Lower leg skin (tissue), 4 donors: ENCODE results near the gene SKAP1. TPM values are rescaled to one million over a fixed set of nuclear protein-coding genes. Genes with fewer than 3 reads are reported as not detected.

Source experiments
- DNase-seq, 2 donors: peaks; one replicate each; pipeline ENCODE4 v3.0.0-alpha.2; 2019; ENCODE audit warnings: low spot score in 2 of 2
- H3K4me3 ChIP-seq: fragments of 200-600 bp; sonication (generic); 2 replicates; pipeline ENCODE4 v1.5.1; 2017; ENCODE audit warnings: mild to moderate bottlenecking, low read depth; ENCODE audit not compliant: poor library complexity, severe bottlenecking
- POLR2A ChIP-seq, 2 donors: fragments of 450-650 bp; IDR thresholded peaks; one replicate each; pipeline ENCODE4 v1.6.1; 2016 to 2017; ENCODE audit warnings: antibody characterized with exemption in 2 of 2, mild to moderate bottlenecking in 1 of 2, moderate library complexity in 1 of 2
- WGBS, 2 donors: methylation state at CpG; one replicate each; pipeline ENCODE4 v1.1.5; 2018; 5-methylcytosine and 5-hydroxymethylcytosine counted together
- intact Hi-C: fragments of 100-400 bp; cut with DNase I; formaldehyde crosslinking; loops from one replicate; pipeline ENCODE4 v1.15.0; 2023; ENCODE audit warnings: low total_unique reads
- total RNA-seq, 4 donors: library from RNA; depleted of rRNA; stranded (reverse); fragments of >200 nt; gene quantifications; one replicate each; pipeline ENCODE4 v1.1.0, GENCODE V29; 2016
- TF ChIP-seq, protein P1 (sequence below), 3 donors: fragments of 450-650 bp; IDR thresholded peaks; one replicate each; pipeline ENCODE4 v1.5.1; 2016; ENCODE audit warnings: antibody characterized with exemption in 3 of 3, mild to moderate bottlenecking in 3 of 3, moderate library complexity in 2 of 3

Gene SKAP1
- total RNA-seq, 4 donors from 2014 or later = 0.99 to 1.2 TPM; not detected in 2

DNA sequence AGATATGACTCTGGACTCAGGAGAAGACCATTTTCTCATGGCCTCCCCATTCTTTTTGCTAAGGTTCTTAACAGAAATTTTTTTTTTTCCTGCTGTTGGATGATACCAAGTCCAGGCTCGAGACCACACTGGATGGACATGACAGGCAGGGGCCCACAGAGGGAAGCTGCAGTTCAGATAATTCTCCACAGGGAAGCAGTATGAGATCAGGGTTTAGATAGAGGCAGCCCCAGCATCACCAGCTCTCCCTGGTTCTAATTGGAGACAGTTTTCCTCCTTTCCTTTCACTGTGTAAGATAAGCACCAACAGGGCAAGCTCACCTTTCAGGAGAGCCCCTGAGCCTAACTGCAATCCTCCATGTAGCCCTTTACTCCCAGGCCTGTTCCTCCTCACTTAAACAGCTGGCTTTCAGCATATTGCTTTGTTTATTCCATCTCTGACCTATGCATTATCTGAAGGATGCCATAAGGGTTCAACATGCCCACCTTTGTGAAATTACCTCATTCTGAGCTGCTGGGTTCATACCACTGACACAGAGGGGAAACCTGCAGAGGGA, 214.4 kb downstream of the SKAP1 start:
- no peak for DNase-seq
- intact Hi-C loops = no loop called here
- 21% methylated on average over 1 of the region's 1 CpG for WGBS, 2 donors
- H3K4me3 ChIP-seq = no peak overlapping the region
- TF ChIP-seq, protein P1, sequence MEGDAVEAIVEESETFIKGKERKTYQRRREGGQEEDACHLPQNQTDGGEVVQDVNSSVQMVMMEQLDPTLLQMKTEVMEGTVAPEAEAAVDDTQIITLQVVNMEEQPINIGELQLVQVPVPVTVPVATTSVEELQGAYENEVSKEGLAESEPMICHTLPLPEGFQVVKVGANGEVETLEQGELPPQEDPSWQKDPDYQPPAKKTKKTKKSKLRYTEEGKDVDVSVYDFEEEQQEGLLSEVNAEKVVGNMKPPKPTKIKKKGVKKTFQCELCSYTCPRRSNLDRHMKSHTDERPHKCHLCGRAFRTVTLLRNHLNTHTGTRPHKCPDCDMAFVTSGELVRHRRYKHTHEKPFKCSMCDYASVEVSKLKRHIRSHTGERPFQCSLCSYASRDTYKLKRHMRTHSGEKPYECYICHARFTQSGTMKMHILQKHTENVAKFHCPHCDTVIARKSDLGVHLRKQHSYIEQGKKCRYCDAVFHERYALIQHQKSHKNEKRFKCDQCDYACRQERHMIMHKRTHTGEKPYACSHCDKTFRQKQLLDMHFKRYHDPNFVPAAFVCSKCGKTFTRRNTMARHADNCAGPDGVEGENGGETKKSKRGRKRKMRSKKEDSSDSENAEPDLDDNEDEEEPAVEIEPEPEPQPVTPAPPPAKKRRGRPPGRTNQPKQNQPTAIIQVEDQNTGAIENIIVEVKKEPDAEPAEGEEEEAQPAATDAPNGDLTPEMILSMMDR (IDR thresholded peaks at IDR 0.05) = no peak
- TF ChIP-seq POLR2A (IDR thresholded peaks at IDR 0.05) = no peak

DNA sequence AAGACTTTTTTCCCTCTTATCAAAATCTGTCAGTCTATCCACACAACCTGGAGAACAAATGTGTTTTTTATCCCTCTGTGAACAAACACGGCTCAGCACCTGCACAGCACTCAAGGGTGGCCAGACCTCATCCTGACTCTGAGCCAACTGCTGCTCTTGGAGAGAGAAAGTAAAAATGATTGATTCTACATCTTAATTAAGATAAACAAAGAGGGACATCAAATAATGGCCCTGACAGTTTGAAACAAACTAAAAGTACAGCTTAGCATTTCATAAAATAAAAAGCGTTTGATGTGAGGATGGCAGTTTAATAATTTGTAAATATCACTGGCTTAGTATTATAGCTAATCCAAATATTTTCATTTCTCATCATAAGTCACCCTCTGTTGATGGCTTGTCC, 216.2 kb downstream of the SKAP1 start:
- intact Hi-C loops = no loop called here
- TF ChIP-seq, protein P1 (IDR thresholded peaks at IDR 0.05) = no peak
- TF ChIP-seq POLR2A (IDR thresholded peaks at IDR 0.05) = no peak
- WGBS, 2 donors = 79 to 86% methylated on average over 2 of the region's 2 CpGs
- no peak for DNase-seq
- no peak overlapping the region for H3K4me3 ChIP-seq

DNA sequence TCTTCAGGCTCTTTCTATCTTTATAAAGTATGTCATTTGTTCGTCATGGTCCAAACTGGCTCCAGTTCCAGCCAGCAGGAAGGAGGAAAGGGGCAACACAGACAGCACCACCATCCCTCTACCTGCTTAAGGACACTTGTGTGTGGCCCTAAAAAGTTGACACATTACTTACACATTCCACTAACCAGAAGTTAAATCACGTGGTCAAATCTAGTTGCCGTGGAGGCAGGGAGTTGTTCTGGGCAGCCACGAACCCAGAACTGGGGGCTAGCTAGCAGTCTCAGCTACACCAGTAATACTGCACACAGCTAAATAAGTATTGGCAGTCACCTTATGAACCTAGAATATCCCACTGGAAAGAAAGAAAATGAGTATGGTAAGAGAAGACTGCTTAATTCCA, 218.2 kb downstream of the SKAP1 start:
- intact Hi-C loops = no loop called here
- H3K4me3 ChIP-seq = no peak overlapping the region
- TF ChIP-seq POLR2A (IDR thresholded peaks at IDR 0.05) = no peak
- TF ChIP-seq, protein P1 (IDR thresholded peaks at IDR 0.05) = no peak
- DNase-seq = no peak
- 84% methylated on average over 4 of the region's 4 CpGs for WGBS, 2 donors

DNA sequence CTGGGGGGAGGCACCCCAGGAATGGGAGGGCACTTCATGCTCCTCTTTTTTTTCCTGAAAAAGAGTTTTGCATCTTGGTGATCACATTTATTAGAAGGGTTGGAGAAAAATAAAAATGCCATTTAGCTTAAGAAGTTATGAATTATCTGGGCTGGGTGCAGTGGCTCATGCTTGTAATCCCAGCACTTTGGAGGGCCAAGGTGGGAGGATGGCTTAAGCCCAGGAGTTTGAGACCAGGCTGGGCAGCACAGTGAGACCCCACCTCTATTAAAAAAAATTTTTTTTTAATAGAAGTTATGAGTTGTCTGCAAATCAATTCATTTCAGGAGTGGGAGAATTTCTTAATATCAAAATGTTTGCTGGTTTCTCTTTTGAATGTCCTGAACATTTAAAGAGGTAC, 219.0 kb downstream of the SKAP1 start:
- intact Hi-C loops = no loop called here
- H3K4me3 ChIP-seq = no peak overlapping the region
- no peak for DNase-seq
- TF ChIP-seq, protein P1 (IDR thresholded peaks at IDR 0.05) = no peak
- TF ChIP-seq POLR2A (IDR thresholded peaks at IDR 0.05) = no peak

DNA sequence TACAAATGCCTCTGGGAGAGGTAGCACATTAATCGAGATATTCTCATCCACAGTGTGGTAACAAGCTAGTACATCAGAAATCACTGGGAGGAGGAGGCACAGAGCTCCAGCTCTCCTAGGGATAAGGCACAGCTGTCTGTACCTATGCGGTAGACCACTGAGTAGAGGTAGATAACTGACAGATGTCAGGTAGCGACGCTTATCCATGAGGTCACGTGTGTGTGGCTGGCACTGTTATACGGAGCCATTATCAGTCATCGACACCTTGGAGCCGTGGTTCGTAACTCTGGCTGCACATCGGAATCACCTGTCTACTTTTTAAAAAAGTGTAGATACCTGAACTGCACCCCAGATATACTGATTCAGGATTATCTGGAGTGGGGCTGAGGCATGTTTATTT, 220.0 kb downstream of the SKAP1 start:
- H3K4me3 ChIP-seq = no peak overlapping the region
- 88 to 94% methylated on average over 10 of the region's 10 CpGs for WGBS, 2 donors
- TF ChIP-seq, protein P1 (IDR thresholded peaks at IDR 0.05) = no peak
- no peak for TF ChIP-seq POLR2A (IDR thresholded peaks at IDR 0.05)
- DNase-seq = no peak
- intact Hi-C loops = no loop called here
